HepG2 (cell line): ENCODE measurements around the gene EPB41L1. TPM values are rescaled to one million over a fixed set of nuclear protein-coding genes. Genes with fewer than 3 reads are reported as not detected.

Source experiments
- AGO2 ChIP-seq: fragments of 200-400 bp; formaldehyde crosslinking; optimal IDR thresholded peaks from 2 replicates; pipeline ENCODE3; 2017; ENCODE audit warnings: mild to moderate bottlenecking, low read depth, low read length, moderate library complexity
- KLF11 ChIP-seq: IDR thresholded peaks from 2 replicates; pipeline ENCODE4 v1.6.1; 2016; ENCODE audit warnings: missing compliant biosample characterization
- KLF6 ChIP-seq: IDR thresholded peaks from 2 replicates; pipeline ENCODE4 v1.8.0; 2016; ENCODE audit warnings: missing biosample characterization, missing genetic modification reagents
- MAF1 ChIP-seq: sonication (generic); formaldehyde crosslinking; IDR thresholded peaks from 2 replicates; pipeline ENCODE4 v1.5.0; 2020; ENCODE audit warnings: missing genetic modification reagents, borderline replicate concordance
- RERE ChIP-seq: IDR thresholded peaks from 2 replicates; pipeline ENCODE4 v1.6.1; 2016; ENCODE audit warnings: low read depth, missing genetic modification reagents, missing compliant biosample characterization
- SIX1 ChIP-seq: sonication (generic); formaldehyde crosslinking; IDR thresholded peaks from 2 replicates; pipeline ENCODE4 v1.4.0; 2020; ENCODE audit warnings: missing genetic modification reagents, borderline replicate concordance
- SP2 ChIP-seq: sonication (generic); formaldehyde crosslinking; IDR thresholded peaks from 2 replicates; pipeline ENCODE4 v1.5.1; 2020; ENCODE audit warnings: mild to moderate bottlenecking, missing genetic modification reagents
- YEATS2 ChIP-seq: sonication (generic); formaldehyde crosslinking; IDR thresholded peaks from 2 replicates; pipeline ENCODE4 v1.4.0; 2020; ENCODE audit warnings: missing genetic modification reagents, borderline replicate concordance
- YEATS4 ChIP-seq: sonication (generic); formaldehyde crosslinking; IDR thresholded peaks from 2 replicates; pipeline ENCODE4 v1.4.0; 2020; ENCODE audit warnings: missing genetic modification reagents, borderline replicate concordance
- ZBTB25 ChIP-seq: IDR thresholded peaks from 2 replicates; pipeline ENCODE4 v1.6.1; 2018; ENCODE audit warnings: missing genetic modification reagents
- ZNF12 ChIP-seq: sonication (generic); formaldehyde crosslinking; IDR thresholded peaks from 2 replicates; pipeline ENCODE4 v1.5.0; 2020; ENCODE audit warnings: missing genetic modification reagents
- ZNF143 ChIP-seq: sonication (generic); formaldehyde crosslinking; IDR thresholded peaks from 2 replicates; pipeline ENCODE4 v1.4.0; 2020; ENCODE audit warnings: missing genetic modification reagents
- ZNF431 ChIP-seq: sonication (generic); formaldehyde crosslinking; IDR thresholded peaks from 2 replicates; pipeline ENCODE4 v1.9.0; 2022; ENCODE audit warnings: missing genetic modification reagents, low read depth, mild to moderate bottlenecking, borderline replicate concordance
- ZNF564 ChIP-seq: sonication (generic); formaldehyde crosslinking; IDR thresholded peaks from 2 replicates; pipeline ENCODE4 v1.8.1; 2023; ENCODE audit warnings: mild to moderate bottlenecking, missing genetic modification reagents
- ZNF660 ChIP-seq: sonication (generic); formaldehyde crosslinking; IDR thresholded peaks from 2 replicates; pipeline ENCODE4 v1.5.1; 2020; ENCODE audit warnings: mild to moderate bottlenecking, low read depth, missing genetic modification reagents, borderline replicate concordance
- polyA plus RNA-seq, 8 experiments: library from polyadenylated mRNA; depleted of rRNA in 3 of 8; stranded (reverse) in 7 of 8; unstranded in 1 of 8; fragments of >200 nt; fragmentation: Illumina TruSeq in 4 of 8; extraction: Trizol in 4 of 8; gene quantifications; 2 replicates each; pipeline versions ENCODE4 v1.2.1 to v1.2.3, GENCODE V29; 2011 to 2016; ENCODE audit warnings: low read depth in 4 of 8, missing spikeins in 1 of 8, mixed read lengths in 1 of 8; ENCODE audit not compliant: insufficient read depth in 1 of 8
- total RNA-seq, 5 experiments: library from RNA; depleted of rRNA; stranded (reverse); fragments of >200 nt; fragmentation: Illumina TruSeq; extraction: Trizol; gene quantifications; 2 replicates each; pipeline ENCODE4 v1.2.3, GENCODE V29; 2016; ENCODE audit warnings: low read depth in 1 of 5
- TF ChIP-seq, protein P1 (sequence below): sonication (generic); formaldehyde crosslinking; IDR thresholded peaks from 2 replicates; pipeline ENCODE4 v1.9.0; 2021; ENCODE audit warnings: missing genetic modification reagents, borderline replicate concordance
- TF ChIP-seq, protein P2 (sequence below): sonication (generic); formaldehyde crosslinking; IDR thresholded peaks from 2 replicates; pipeline ENCODE4 v1.5.1; 2020; ENCODE audit warnings: missing genetic modification reagents, mild to moderate bottlenecking, borderline replicate concordance

The EPB41L1 gene
- total and polyA plus RNA-seq, 2 of the 13 experiments (the other 11 are each of a cell fraction or from before 2014, with no cell fraction given) = 16.7 to 39.0 TPM

DNA sequence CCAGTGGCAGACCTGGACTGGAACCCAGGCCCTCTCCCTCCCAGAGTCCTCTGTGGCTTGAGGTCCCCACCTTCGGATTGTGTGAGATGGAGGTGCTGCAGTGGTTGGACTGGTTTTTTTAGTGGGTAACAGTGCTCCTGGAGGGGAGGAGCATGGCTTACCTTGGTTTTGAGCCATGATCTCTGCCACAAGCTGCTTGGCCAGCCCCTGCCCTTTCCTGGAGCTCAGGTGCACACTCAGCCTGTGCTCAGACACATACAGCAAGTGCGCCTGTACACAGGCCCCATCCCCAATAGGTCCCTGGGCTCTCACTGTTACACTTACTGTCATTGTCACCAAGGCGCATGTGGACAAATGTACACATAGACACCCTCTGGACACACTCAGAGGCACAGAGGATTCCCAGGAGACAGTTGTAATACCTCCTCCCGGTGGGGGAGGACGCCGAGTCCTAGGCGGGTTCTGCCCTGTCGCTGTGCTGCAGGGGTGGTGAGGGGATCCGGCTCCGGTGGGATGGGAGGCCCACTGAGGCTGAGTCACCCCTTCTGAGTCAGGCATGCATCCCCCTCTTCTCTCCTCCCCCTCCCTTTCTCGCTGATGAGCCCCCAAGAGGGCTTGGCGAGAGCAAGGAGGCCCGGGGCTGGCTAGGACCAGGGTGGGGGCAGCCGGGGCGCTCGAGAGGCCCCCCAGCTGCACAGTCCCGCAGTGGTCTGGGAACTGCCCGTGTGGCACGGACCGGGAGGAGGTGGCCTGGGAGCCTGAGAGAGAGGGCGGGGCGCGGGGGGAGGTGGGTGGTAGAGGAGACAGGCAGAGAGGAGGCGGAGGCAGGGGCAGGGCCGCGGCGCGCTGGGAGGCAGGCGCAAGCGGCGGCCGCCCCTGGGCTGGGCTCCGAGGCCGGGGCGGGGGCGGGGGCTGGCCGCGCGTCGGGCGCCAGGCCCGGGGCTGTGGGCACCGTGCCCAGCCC lies 522 bp upstream of the EPB41L1 start (continued):
- TF ChIP-seq, protein P1, sequence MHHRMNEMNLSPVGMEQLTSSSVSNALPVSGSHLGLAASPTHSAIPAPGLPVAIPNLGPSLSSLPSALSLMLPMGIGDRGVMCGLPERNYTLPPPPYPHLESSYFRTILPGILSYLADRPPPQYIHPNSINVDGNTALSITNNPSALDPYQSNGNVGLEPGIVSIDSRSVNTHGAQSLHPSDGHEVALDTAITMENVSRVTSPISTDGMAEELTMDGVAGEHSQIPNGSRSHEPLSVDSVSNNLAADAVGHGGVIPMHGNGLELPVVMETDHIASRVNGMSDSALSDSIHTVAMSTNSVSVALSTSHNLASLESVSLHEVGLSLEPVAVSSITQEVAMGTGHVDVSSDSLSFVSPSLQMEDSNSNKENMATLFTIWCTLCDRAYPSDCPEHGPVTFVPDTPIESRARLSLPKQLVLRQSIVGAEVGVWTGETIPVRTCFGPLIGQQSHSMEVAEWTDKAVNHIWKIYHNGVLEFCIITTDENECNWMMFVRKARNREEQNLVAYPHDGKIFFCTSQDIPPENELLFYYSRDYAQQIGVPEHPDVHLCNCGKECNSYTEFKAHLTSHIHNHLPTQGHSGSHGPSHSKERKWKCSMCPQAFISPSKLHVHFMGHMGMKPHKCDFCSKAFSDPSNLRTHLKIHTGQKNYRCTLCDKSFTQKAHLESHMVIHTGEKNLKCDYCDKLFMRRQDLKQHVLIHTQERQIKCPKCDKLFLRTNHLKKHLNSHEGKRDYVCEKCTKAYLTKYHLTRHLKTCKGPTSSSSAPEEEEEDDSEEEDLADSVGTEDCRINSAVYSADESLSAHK (CRISPR knock-in tag) = no peak
- TF ChIP-seq ZNF564 (CRISPR knock-in tag) (0 out of 2 replicates have a peak, but pooled peaks have one; percentile 29), YEATS2 (CRISPR knock-in tag) (no peak; the same call in 1 of the 2 replicates), ZNF660 (no peak; the same call in 1 of the 2 replicates), RERE (CRISPR knock-in tag) (no peak), KLF11 (no peak), ZNF12 (CRISPR knock-in tag) (no peak), SP2 (no peak), AGO2 (no peak), MAF1 (CRISPR knock-in tag) (0 out of 2 replicates have a peak, but pooled peaks have one; percentile 67), ZNF143 (CRISPR knock-in tag) (no peak), SIX1 (no peak; the same call in 1 of the 2 replicates), KLF6 (no peak), ZNF431 (CRISPR knock-in tag) (no peak), ZBTB25 (CRISPR knock-in tag) (no peak), YEATS4 (CRISPR knock-in tag) (no peak)
- TF ChIP-seq, protein P2, sequence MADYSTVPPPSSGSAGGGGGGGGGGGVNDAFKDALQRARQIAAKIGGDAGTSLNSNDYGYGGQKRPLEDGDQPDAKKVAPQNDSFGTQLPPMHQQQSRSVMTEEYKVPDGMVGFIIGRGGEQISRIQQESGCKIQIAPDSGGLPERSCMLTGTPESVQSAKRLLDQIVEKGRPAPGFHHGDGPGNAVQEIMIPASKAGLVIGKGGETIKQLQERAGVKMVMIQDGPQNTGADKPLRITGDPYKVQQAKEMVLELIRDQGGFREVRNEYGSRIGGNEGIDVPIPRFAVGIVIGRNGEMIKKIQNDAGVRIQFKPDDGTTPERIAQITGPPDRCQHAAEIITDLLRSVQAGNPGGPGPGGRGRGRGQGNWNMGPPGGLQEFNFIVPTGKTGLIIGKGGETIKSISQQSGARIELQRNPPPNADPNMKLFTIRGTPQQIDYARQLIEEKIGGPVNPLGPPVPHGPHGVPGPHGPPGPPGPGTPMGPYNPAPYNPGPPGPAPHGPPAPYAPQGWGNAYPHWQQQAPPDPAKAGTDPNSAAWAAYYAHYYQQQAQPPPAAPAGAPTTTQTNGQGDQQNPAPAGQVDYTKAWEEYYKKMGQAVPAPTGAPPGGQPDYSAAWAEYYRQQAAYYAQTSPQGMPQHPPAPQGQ (CRISPR knock-in tag) = no peak
